Astrocyte (in vitro differentiated cells and primary cell): Measurements from ENCODE around the gene PCDHGC3.

Source experiments
- CTCF ChIP-seq: IDR thresholded peaks from 2 replicates; pipeline ENCODE4 v1.5.1; 2011; ENCODE audit warnings: low read depth, mild to moderate bottlenecking, inconsistent platforms, low read length, moderate library complexity; ENCODE audit not compliant: insufficient read depth
- EZH2 ChIP-seq: IDR thresholded peaks from 2 replicates; pipeline ENCODE4 v1.6.1; 2012; ENCODE audit warnings: mild to moderate bottlenecking, low read length, inconsistent platforms; ENCODE audit not compliant: insufficient read depth

GRCh38 chr5:141524604-141525597 is 49.1 kb downstream of the PCDHGC3 start:
- TF ChIP-seq CTCF (peak; percentile 99), EZH2 (no peak)
